K562 (cell line): ENCODE data around the gene MEGF11. TPM values are rescaled to one million over a fixed set of nuclear protein-coding genes. Genes with fewer than 3 reads are reported as not detected.

Experiments
- ATAC-seq: fragments of 200-7000 bp; cut with Tn5 transposase; 3 replicates; pipeline ENCODE4 v1.9.1; 2020; ENCODE audit warnings: moderate library complexity
- BruUV-seq: library from RNA; stranded (reverse); fragments of 400-500 nt; replicated peaks from 2 replicates; lab custom pipeline; 2021; lab: Mats Ljungman, UMichigan
- CTCF ChIA-PET: fragments of 300-600 bp; formaldehyde crosslinking; extraction: SDS; loops from one replicate; lab custom pipeline; 2021; ENCODE audit warnings: low intra/inter-chr PET ratio; lab: Yijun Ruan, JAX
- POLR2A ChIA-PET: fragments of 300-600, 350-650 bp; sonication (Branson Sonifier 250); formaldehyde crosslinking; extraction: SDS; loops from one replicate; lab custom pipeline; 2021; ENCODE audit warnings: antibody characterized with exemption, inconsistent platforms; lab: Yijun Ruan, JAX
- DNase-seq, 4 experiments: peaks; one replicate each; pipeline versions ENCODE4 v3.0.0 to v3.0.0-alpha.2; 2011 to 2018; ENCODE audit warnings: low spot score in 3 of 4, mixed read lengths in 3 of 4; ENCODE audit errors: extremely low read depth in 1 of 4
- FAIRE-seq: peaks from 2 replicates; lab custom pipeline; 2011; peaks lifted over from hg19 to GRCh38; lab: Jason Lieb, UNC
- H2AFZ ChIP-seq: 2 replicates; pipeline ENCODE4 v1.6.0; 2011; ENCODE audit warnings: low read depth, low read length, control low read depth, inconsistent platforms
- H3K27ac ChIP-seq: fragments of 200-600 bp; 3 replicates; pipeline ENCODE4 v1.8.0; 2011; ENCODE audit warnings: low read depth, mild to moderate bottlenecking, control low read depth, inconsistent platforms, low read length, moderate library complexity, mixed read lengths; ENCODE audit errors: extremely low read depth
- H3K27me3 ChIP-seq, 2 experiments: fragments of 300-600 bp in 1 of 2; 2 replicates in 1 of 2; 3 replicates in 1 of 2; pipeline versions ENCODE4 v1.6.0 to v1.8.0; 2011; ENCODE audit warnings: inconsistent platforms in 2 of 2, low read length in 2 of 2, mild to moderate bottlenecking in 1 of 2, mixed read lengths in 1 of 2, moderate library complexity in 1 of 2; ENCODE audit not compliant: control insufficient read depth in 2 of 2, insufficient read depth in 2 of 2
- H3K36me3 ChIP-seq: fragments of 300-600 bp; 3 replicates; pipeline ENCODE4 v1.8.0; 2011; ENCODE audit warnings: mild to moderate bottlenecking, low read length, inconsistent platforms; ENCODE audit not compliant: control insufficient read depth, insufficient read depth
- H3K4me1 ChIP-seq, 2 experiments: fragments of 200-600 bp in 1 of 2; replicated peaks in 1 of 2; 2 replicates in 1 of 2; 3 replicates in 1 of 2; pipeline versions ENCODE4 v1.5.1 to v1.8.0; 2011; ENCODE audit warnings: inconsistent platforms in 2 of 2, low read length in 2 of 2, mild to moderate bottlenecking in 1 of 2, mixed read lengths in 1 of 2, moderate library complexity in 1 of 2; ENCODE audit not compliant: control insufficient read depth in 2 of 2, insufficient read depth in 2 of 2
- H3K4me2 ChIP-seq: 2 replicates; pipeline ENCODE4 v1.6.1; 2011; ENCODE audit warnings: low read length, control low read depth, inconsistent platforms, mixed read lengths; ENCODE audit not compliant: insufficient read depth
- H3K4me3 ChIP-seq: fragments of 200-600 bp; sonication (generic), shearing (Covaris generic); 2 replicates; pipeline ENCODE4 v1.5.1; 2016; ENCODE audit warnings: control low read depth, inconsistent platforms
- H3K79me2 ChIP-seq: fragments of 200-600 bp; 3 replicates; pipeline ENCODE4 v1.8.0; 2011; ENCODE audit warnings: low read length, inconsistent platforms; ENCODE audit not compliant: control insufficient read depth, insufficient read depth
- H3K9ac ChIP-seq, 2 experiments: 2 replicates each; pipeline versions ENCODE4 v1.6.0 to v1.6.1; 2011; ENCODE audit warnings: low read depth in 2 of 2, low read length in 2 of 2, control low read depth in 1 of 2, inconsistent platforms in 1 of 2, mild to moderate bottlenecking in 1 of 2, mixed read lengths in 1 of 2; ENCODE audit not compliant: insufficient read depth in 1 of 2
- H3K9me1 ChIP-seq: one replicate; pipeline ENCODE4 v1.6.0; 2011; ENCODE audit warnings: inconsistent platforms, mild to moderate bottlenecking, low read length, moderate library complexity; ENCODE audit not compliant: control insufficient read depth, insufficient read depth
- H3K9me3 ChIP-seq: replicated peaks from 2 replicates; pipeline ENCODE4 v1.5.1; 2011; ENCODE audit warnings: low read depth, low read length, inconsistent platforms; ENCODE audit not compliant: control insufficient read depth, insufficient read depth
- H4K20me1 ChIP-seq: replicated peaks from 2 replicates; pipeline ENCODE4 v1.6.1; 2011; ENCODE audit warnings: low read length, inconsistent platforms, mixed read lengths; ENCODE audit not compliant: control insufficient read depth, insufficient read depth
- CHCHD3 ChIP-seq: fragments of 250-450 bp; sonication (Bioruptor Pico); IDR thresholded peaks from 2 replicates; pipeline ENCODE4 v2.1.2; 2022; ENCODE audit warnings: mild to moderate bottlenecking
- KAT2B ChIP-seq: IDR thresholded peaks from one replicate; pipeline ENCODE4 v1.6.1; 2012; ENCODE audit warnings: low read depth, mild to moderate bottlenecking, control low read depth, inconsistent platforms, low read length, moderate library complexity
- MYBL2 ChIP-seq, 2 experiments: fragments of 450-650 bp in 1 of 2; sonication (generic) in 1 of 2; formaldehyde crosslinking in 1 of 2; IDR thresholded peaks; 2 replicates each; pipeline versions ENCODE4 v1.6.1 to v1.8.1; 2017 to 2022; ENCODE audit warnings: borderline replicate concordance in 1 of 2, inconsistent platforms in 1 of 2, low read depth in 1 of 2, mild to moderate bottlenecking in 1 of 2, missing genetic modification reagents in 1 of 2, moderate library complexity in 1 of 2
- MYC ChIP-seq, 2 experiments: fragments of 250-450 bp in 1 of 2; sonication (Bioruptor Pico) in 1 of 2; IDR thresholded peaks; 2 replicates each; pipeline versions ENCODE4 v1.5.1 to v1.6.1; 2012 to 2021; ENCODE audit warnings: low read depth in 2 of 2, borderline replicate concordance in 1 of 2, improper control_type of control experiment in 1 of 2, low read length in 1 of 2, mild to moderate bottlenecking in 1 of 2, moderate library complexity in 1 of 2
- PRDM10 ChIP-seq: fragments of 450-650 bp; IDR thresholded peaks from 2 replicates; pipeline ENCODE4 v1.6.1; 2018; ENCODE audit not compliant: partially characterized antibody
- SP1 ChIP-seq: sonication (generic); formaldehyde crosslinking; IDR thresholded peaks from 2 replicates; pipeline ENCODE4 v1.8.1; 2022; ENCODE audit warnings: mild to moderate bottlenecking, missing genetic modification reagents
- ZNF184 ChIP-seq: sonication (generic); formaldehyde crosslinking; IDR thresholded peaks from 2 replicates; pipeline ENCODE4 v1.5.0; 2020; ENCODE audit warnings: missing genetic modification reagents
- ZNF696 ChIP-seq: fragments of 250-450 bp; sonication (Bioruptor Pico); conservative IDR thresholded peaks from 2 replicates; pipeline ENCODE4 v1.4.0; 2020; ENCODE audit warnings: mild to moderate bottlenecking, moderate library complexity
- WGBS: fragments of 100-300 bp; shearing (Covaris generic); methylation state at CpG from one replicate; pipeline ENCODE4 v1.1.6; 2016; ENCODE audit warnings: low coverage, mixed read lengths; ENCODE audit not compliant: insufficient coverage; ENCODE audit errors: missing lambda C conversion rate; 5-methylcytosine and 5-hydroxymethylcytosine counted together
- in situ Hi-C: fragments of 300-500 bp; cut with MboI; formaldehyde crosslinking; loops from 4 replicates; pipeline ENCODE4 v1.15.0; 2018; ENCODE audit warnings: inconsistent platforms, mixed read lengths
- intact Hi-C: fragments of 100-400 bp; cut with micrococcal nuclease; formaldehyde crosslinking; loops from 2 replicates; pipeline ENCODE4 v1.14.2; 2022
- polyA plus RNA-seq, 8 experiments: library from polyadenylated mRNA; depleted of rRNA in 4 of 8; stranded (reverse) in 5 of 8; unstranded in 3 of 8; fragments of >200 nt; fragmentation: Nextera tagmentation in 2 of 8; fragmentation: Illumina TruSeq in 1 of 8; extraction: Ambion mirVana in 2 of 8; extraction: Trizol in 1 of 8; gene quantifications; 2 replicates each; pipeline versions ENCODE4 v1.2.1 to v1.2.3, GENCODE V29; 2011 to 2014; ENCODE audit warnings: inconsistent platforms in 1 of 8, missing spikeins in 1 of 8
- total RNA-seq, 7 experiments: library from RNA; depleted of rRNA in 6 of 7; stranded (reverse); fragments of >200 nt in 6 of 7; fragmentation: Illumina TruSeq in 2 of 7; extraction: Trizol in 2 of 7; gene quantifications; 2 replicates each; pipeline versions ENCODE4 v1.2.1 to v1.2.3, GENCODE V29; 2011 to 2021; ENCODE audit warnings: low replicate concordance in 1 of 7

Gene MEGF11
- total and polyA plus RNA-seq, 9 of the 15 experiments (the other 6 are each of a cell fraction or from before 2014, with no cell fraction given) = 0.06 to 0.23 (median 0.20) TPM; not detected in 6

GRCh38 chr15:66109826-66110225 lies 143.7 kb downstream of the MEGF11 start:
- no peak overlapping the region for H3K4me2 ChIP-seq
- no peaks in the 10 kb centered on the region for H3K9me3 ChIP-seq
- H2AFZ ChIP-seq = no peak overlapping the region
- TF ChIP-seq ZNF184 (CRISPR knock-in tag) = no peak
- no peak for TF ChIP-seq MYC (IDR thresholded peaks at IDR 0.05; ENCODE audit: low read depth, low read length)
- TF ChIP-seq MYC (CRISPR knock-in tag; IDR thresholded peaks at IDR 0.05; ENCODE audit: borderline replicate concordance, low read depth) = no peak
- no peak for TF ChIP-seq PRDM10
- no peak for TF ChIP-seq SP1
- TF ChIP-seq CHCHD3 (CRISPR knock-in tag) = no peak
- TF ChIP-seq ZNF696 (CRISPR knock-in tag) = no peak
- TF ChIP-seq KAT2B = no peak
- TF ChIP-seq MYBL2 (IDR thresholded peaks at IDR 0.05; ENCODE audit: low read depth) = no peak
- no peak for TF ChIP-seq MYBL2 (CRISPR knock-in tag; IDR thresholded peaks at IDR 0.05; ENCODE audit: borderline replicate concordance)
- ChIA-PET CTCF (no interaction called here), POLR2A (no interaction called here)
- no peak for FAIRE-seq
- intact Hi-C loops = no loop called here
- BruUV-seq = no TSS peak
- peaks cover 10% of the 10 kb centered on the region for H4K20me1 ChIP-seq
- no peaks in the 10 kb centered on the region for H3K4me1 ChIP-seq
- in situ Hi-C loops = no loop called here
- WGBS = 0% methylated on average over 5 of the region's 5 CpGs
- no peak overlapping the region for H3K4me3 ChIP-seq
- H3K9me1 ChIP-seq = no peaks in the 10 kb centered on the region
- no peaks in the 10 kb centered on the region for H3K79me2 ChIP-seq
- no peak for DNase-seq
- no peak for ATAC-seq
- no peak overlapping the region for H3K9ac ChIP-seq
- H3K27ac ChIP-seq = no peak overlapping the region
- peaks cover 48 to 80% of the 10 kb centered on the region in 2 experiments for H3K27me3 ChIP-seq
- no peaks in the 10 kb centered on the region for H3K36me3 ChIP-seq
